NT2/D1 (cell line): ENCODE measurements around the gene TTC23L.

Source experiments
- DNase-seq: peaks from one replicate; pipeline ENCODE4 v3.0.0-alpha.2; 2011; ENCODE audit warnings: low read depth, low spot score
- H3K27me3 ChIP-seq: 2 replicates; pipeline ENCODE4 v1.6.0; 2011; ENCODE audit warnings: mild to moderate bottlenecking; ENCODE audit not compliant: insufficient read length, insufficient read depth
- H3K36me3 ChIP-seq: 2 replicates; pipeline ENCODE4 v1.6.1; 2011; ENCODE audit warnings: mild to moderate bottlenecking, low read length, mixed read lengths; ENCODE audit not compliant: insufficient read depth, insufficient read length
- H3K4me1 ChIP-seq: 2 replicates; pipeline ENCODE4 v1.5.1; 2011; ENCODE audit not compliant: insufficient read depth, insufficient read length
- H3K4me3 ChIP-seq: 2 replicates; pipeline ENCODE4 v1.5.1; 2011; ENCODE audit warnings: low read depth; ENCODE audit not compliant: insufficient read length
- H3K9ac ChIP-seq: 2 replicates; pipeline ENCODE4 v1.6.0; 2011; ENCODE audit warnings: low read depth; ENCODE audit not compliant: insufficient read length
- H3K9me3 ChIP-seq: 2 replicates; pipeline ENCODE4 v1.5.1; 2011; ENCODE audit warnings: mild to moderate bottlenecking, low read length; ENCODE audit not compliant: insufficient read depth
- SUZ12 ChIP-seq: IDR thresholded peaks from 2 replicates; pipeline ENCODE4 v1.6.1; 2011; ENCODE audit not compliant: insufficient read length, insufficient read depth; ENCODE audit errors: extremely low read depth
- YY1 ChIP-seq: IDR thresholded peaks from 2 replicates; pipeline ENCODE4 v1.6.1; 2011; ENCODE audit not compliant: insufficient read length, insufficient read depth
- ZNF274 ChIP-seq: IDR thresholded peaks from 2 replicates; pipeline ENCODE4 v1.6.1; 2011; ENCODE audit warnings: mild to moderate bottlenecking, low read depth, low read length

The TTC23L gene

GRCh38 chr5:34870382-34870781 is 31.4 kb downstream of the TTC23L start:
- H3K9me3 ChIP-seq: 0 out of 2 replicates have a peak, but pooled peaks cover 6% of the 10 kb centered on the region
- H3K36me3 ChIP-seq: no peaks in the 10 kb centered on the region
- no peak for DNase-seq
- no peak for TF ChIP-seq SUZ12
- no peaks in the 10 kb centered on the region for H3K4me1 ChIP-seq
- no peaks in the 10 kb centered on the region for H3K27me3 ChIP-seq
- H3K4me3 ChIP-seq: no peak overlapping the region
- no peak overlapping the region for H3K9ac ChIP-seq

- Histone ChIP-seq H3K9me3 (peaks cover 12% of the 10 kb centered on the region; the same call in 1 of the 2 replicates), H3K4me3 (no peak overlapping the region), H3K27me3 (no peaks in the 10 kb centered on the region), H3K36me3 (no peaks in the 10 kb centered on the region), H3K4me1 (no peaks in the 10 kb centered on the region), H3K9ac (no peak overlapping the region)
- TF ChIP-seq ZNF274: no peak
- TF ChIP-seq YY1: no peak
- no peak for TF ChIP-seq SUZ12
- DNase-seq: no peak
Measured at GRCh38 chr5:34876275-34876674, 37.3 kb downstream of the TTC23L start.

- Histone ChIP-seq H3K4me1 (no peaks in the 10 kb centered on the region), H3K9me3 (no peaks in the 10 kb centered on the region), H3K27me3 (no peaks in the 10 kb centered on the region), H3K36me3 (no peaks in the 10 kb centered on the region), H3K4me3 (no peak overlapping the region), H3K9ac (no peak overlapping the region)
- no peak for TF ChIP-seq SUZ12
- TF ChIP-seq ZNF274: no peak
- TF ChIP-seq YY1: no peak
- no peak for DNase-seq
Measured at GRCh38 chr5:34881246-34881645, 42.3 kb downstream of the TTC23L start.

DNA sequence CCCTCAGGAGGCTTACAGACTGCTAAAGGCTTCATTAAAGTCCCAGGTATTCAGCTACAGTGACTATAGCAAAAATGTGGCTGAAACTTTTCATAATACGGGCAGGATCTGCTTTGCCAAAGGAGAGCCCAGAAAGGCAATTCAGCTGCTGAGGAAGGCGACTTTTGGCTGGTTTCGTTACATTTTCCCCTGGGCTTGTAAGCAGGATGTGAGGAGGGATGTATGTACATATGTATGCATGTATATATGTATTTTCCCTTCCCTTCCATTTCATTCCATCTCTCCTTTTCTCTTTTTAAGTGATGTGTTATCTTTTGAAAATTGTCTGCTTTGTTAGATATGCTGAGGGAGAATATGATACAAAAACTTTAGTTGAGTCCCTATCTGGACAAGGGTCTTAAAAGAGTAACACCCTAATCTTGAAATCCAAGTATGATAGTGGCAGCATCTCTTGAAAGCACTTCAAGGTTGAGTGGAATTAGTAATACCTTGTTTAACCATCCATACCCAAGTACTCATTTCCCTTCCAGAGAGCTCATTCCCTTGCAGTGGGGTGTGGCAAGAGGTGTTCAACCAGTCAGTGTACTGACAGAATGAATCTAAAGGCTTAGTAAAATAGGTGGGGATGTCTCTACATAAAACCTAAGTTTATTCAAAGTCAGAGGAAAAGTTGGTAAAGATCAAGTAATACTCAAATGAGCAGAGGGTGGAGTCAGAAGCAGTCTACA is 47.6 kb downstream of the TTC23L start:
- Histone ChIP-seq H3K9me3 (no peaks in the 10 kb centered on the region), H3K4me1 (no peaks in the 10 kb centered on the region), H3K9ac (no peak overlapping the region), H3K4me3 (no peak overlapping the region), H3K36me3 (no peaks in the 10 kb centered on the region), H3K27me3 (no peaks in the 10 kb centered on the region)
- DNase-seq: no peak
- TF ChIP-seq YY1: no peak
- no peak for TF ChIP-seq SUZ12
- no peak for TF ChIP-seq ZNF274

GRCh38 chr5:34889394-34889793 is 50.4 kb downstream of the TTC23L start:
- Histone ChIP-seq H3K9me3 (no peaks in the 10 kb centered on the region), H3K9ac (no peak overlapping the region), H3K4me3 (no peak overlapping the region), H3K27me3 (no peaks in the 10 kb centered on the region), H3K36me3 (no peaks in the 10 kb centered on the region), H3K4me1 (no peaks in the 10 kb centered on the region)
- no peak for DNase-seq
- no peak for TF ChIP-seq YY1
- no peak for TF ChIP-seq SUZ12
- no peak for TF ChIP-seq ZNF274

GRCh38 chr5:34891981-34892380 is 53.0 kb downstream of the TTC23L start:
- no peak for DNase-seq
- TF ChIP-seq YY1: no peak
- TF ChIP-seq ZNF274: no peak
- no peak for TF ChIP-seq SUZ12

DNA sequence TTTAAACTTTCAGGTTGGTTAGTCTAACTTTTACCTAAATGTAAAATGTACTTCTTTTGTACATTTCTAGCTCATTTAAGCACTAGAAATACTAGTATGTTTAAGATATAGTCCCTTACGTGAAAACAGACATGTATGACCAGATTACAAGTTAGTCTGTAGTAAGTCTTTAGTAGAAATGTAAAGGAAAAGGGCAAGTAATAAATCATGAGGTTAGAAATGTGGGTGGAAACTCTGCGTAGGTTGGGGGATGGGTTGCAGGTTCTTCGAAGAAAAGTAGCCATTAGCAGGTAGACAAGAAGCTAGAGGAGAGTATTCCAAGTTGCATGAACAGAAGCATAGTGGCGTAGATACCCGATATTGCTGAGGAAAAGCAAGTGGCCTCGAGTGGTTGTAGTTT is 53.5 kb downstream of the TTC23L start:
- Histone ChIP-seq H3K9me3 (no peaks in the 10 kb centered on the region), H3K4me3 (no peak overlapping the region), H3K9ac (no peak overlapping the region), H3K36me3 (peaks cover 3% of the 10 kb centered on the region), H3K27me3 (no peaks in the 10 kb centered on the region), H3K4me1 (no peaks in the 10 kb centered on the region)
- no peak for TF ChIP-seq YY1
- no peak for DNase-seq

More at GRCh38 chr5:34891981-34892380, 53.0 kb downstream of the TTC23L start:
- no peak overlapping the region for H3K9ac ChIP-seq
- no peaks in the 10 kb centered on the region for H3K4me1 ChIP-seq
- peaks cover 3% of the 10 kb centered on the region for H3K36me3 ChIP-seq
- H3K4me3 ChIP-seq: no peak overlapping the region
- H3K9me3 ChIP-seq: no peaks in the 10 kb centered on the region
- H3K27me3 ChIP-seq: no peaks in the 10 kb centered on the region

GRCh38 chr5:34894716-34895115 is 55.8 kb downstream of the TTC23L start:
- Histone ChIP-seq H3K36me3 (peaks cover 3% of the 10 kb centered on the region), H3K9ac (no peak overlapping the region), H3K27me3 (no peaks in the 10 kb centered on the region), H3K4me3 (no peak overlapping the region), H3K4me1 (no peaks in the 10 kb centered on the region), H3K9me3 (no peaks in the 10 kb centered on the region)
- TF ChIP-seq SUZ12 (no peak), ZNF274 (no peak), YY1 (no peak)
- no peak for DNase-seq
